Upper lobe of left lung (tissue), 6 donors: ENCODE results near the gene B3GNT8. TPM values are rescaled to one million over a fixed set of nuclear protein-coding genes. Genes with fewer than 3 reads are reported as not detected.
"Not testable (repeated sequence)": the region's sequence is repeated elsewhere in the genome, so short reads cannot be mapped to it uniquely, and the experiment has no call there.

Experiments used
- ATAC-seq, 2 donors: fragments of 200-7000 bp; cut with Tn5 transposase; one replicate each; pipeline ENCODE4 v1.9.1; 2022; ENCODE audit warnings: mild to moderate bottlenecking in 2 of 2, moderate library complexity in 2 of 2; ENCODE audit not compliant: low FRiP score in 2 of 2
- DNase-seq, 2 donors: peaks; one replicate each; pipeline ENCODE4 v3.0.0-alpha.2; 2019 to 2020
- H3K27ac ChIP-seq, 4 donors: fragments of 200-600 bp; sonication (generic); one replicate each; pipeline ENCODE4 v1.5.1; 2016 to 2019
- H3K27me3 ChIP-seq, 4 donors: fragments of 200-600 bp; sonication (generic); one replicate each; pipeline ENCODE4 v1.5.1; 2017 to 2019
- H3K36me3 ChIP-seq, 4 donors: fragments of 200-600 bp; sonication (generic); one replicate each; pipeline ENCODE4 v1.5.1; 2016 to 2019
- H3K4me1 ChIP-seq, 4 donors: fragments of 200-600 bp; sonication (generic); one replicate each; pipeline ENCODE4 v1.5.1; 2018 to 2019
- H3K4me3 ChIP-seq, 4 donors: fragments of 200-600 bp; sonication (generic); one replicate each; pipeline ENCODE4 v1.5.1; 2017 to 2019; ENCODE audit warnings: mild to moderate bottlenecking in 2 of 4, moderate library complexity in 1 of 4
- H3K9me3 ChIP-seq, 4 donors: fragments of 200-600 bp; sonication (generic); one replicate each; pipeline ENCODE4 v1.5.1; 2018 to 2019
- CTCF ChIP-seq, 6 experiments: fragments of 450-650 bp in 4 of 6; fragments of 200-600 bp in 2 of 6; sonication (generic) in 2 of 6; IDR thresholded peaks; one replicate each; pipeline ENCODE4 v1.5.1; 2016 to 2019; ENCODE audit warnings: antibody characterized with exemption in 6 of 6
- EP300 ChIP-seq, 4 donors: sonication (generic); formaldehyde crosslinking; IDR thresholded peaks; one replicate each; pipeline ENCODE4 v1.5.1; 2017; ENCODE audit warnings: antibody characterized with exemption in 4 of 4, control low read depth in 2 of 4
- POLR2A ChIP-seq, 4 donors: fragments of 450-650 bp; IDR thresholded peaks; one replicate each; pipeline ENCODE4 v1.5.1; 2016 to 2017; ENCODE audit warnings: antibody characterized with exemption in 4 of 4, mild to moderate bottlenecking in 2 of 4
- POLR2AphosphoS5 ChIP-seq, 2 donors: sonication (generic); formaldehyde crosslinking; IDR thresholded peaks; one replicate each; pipeline ENCODE4 v1.5.1; 2017; ENCODE audit warnings: antibody characterized with exemption in 2 of 2
- WGBS, 2 donors: methylation state at CpG; one replicate each; pipeline ENCODE4 v1.1.5; 2017 to 2018; 5-methylcytosine and 5-hydroxymethylcytosine counted together
- total RNA-seq, 6 donors: library from RNA; depleted of rRNA in 4 of 6; stranded (reverse); fragments of >200 nt in 4 of 6; gene quantifications; one replicate each; pipeline versions ENCODE4 v1.1.0 to v1.2.1, GENCODE V29; 2016 to 2021
- donor health status: DM: no; HTN: no; CAD: no; lungs with moderate emphysema.
- donor health status: DM: no; HTN: yes; CAD: no; lungs with severe emphysema.

B3GNT8 gene
- total RNA-seq, result 10 to 100 TPM; 10.0 to 39.1 (median 23.4) TPM

GRCh38 chr19:41426952-41427646 lies at the start of gene B3GNT8:
TSS of gene B3GNT8 (minus strand) at chr19:41427374. CDS start at chr19:41426778, 596 bp downstream.
- Histone ChIP-seq H3K4me1 (peaks cover 36 to 79% (median 50%) of the 10 kb centered on the region in 4 donors), H3K4me3 (peak within 1 kb of the TSS; percentile 36 to 71 (median 51)), H3K36me3 (peaks cover 10 to 55% (median 31%) of the 10 kb centered on the region in 4 donors), H3K27me3 (no peaks in the 10 kb centered on the region), H3K9me3 (no peaks in the 10 kb centered on the region), H3K27ac (peak within 1 kb of the TSS; percentile 68 to 95 (median 86))
- TF ChIP-seq POLR2A (IDR thresholded peaks at IDR 0.05), result peak in 3 of 4 donors; percentile 58 to 96 (median 66)
- no peak for TF ChIP-seq EP300 (IDR thresholded peaks at IDR 0.05)
- TF ChIP-seq POLR2AphosphoS5 (IDR thresholded peaks at IDR 0.05), result peak; percentile 53 to 95
- 8 to 19% methylated on average over 9 to 12 of the region's 19 CpGs for WGBS, 2 donors
- DNase-seq, result peak; percentile 94
- ATAC-seq, result peak; percentile 93 to 95

- peaks cover 0 to 10% (median 2%) of the 10 kb centered on the region in 4 donors for H3K4me1 ChIP-seq
- H3K9me3 ChIP-seq, result no peaks in the 10 kb centered on the region
- H3K27me3 ChIP-seq, result no peaks in the 10 kb centered on the region
- no peak for DNase-seq
- no peaks in the 10 kb centered on the region for H3K36me3 ChIP-seq
- ATAC-seq, result no peak
- no peak overlapping the region for H3K4me3 ChIP-seq
- no peak for TF ChIP-seq CTCF (IDR thresholded peaks at IDR 0.05)
- no peak for TF ChIP-seq EP300 (IDR thresholded peaks at IDR 0.05)
- H3K27ac ChIP-seq, result peak overlapping the region in 1 of 4 donors; percentile 83
Measured at GRCh38 chr19:41476583-41476982, 49.4 kb upstream of the B3GNT8 start.

- not testable (repeated sequence) for H3K27ac ChIP-seq, H3K36me3 ChIP-seq, H3K4me3 ChIP-seq, DNase-seq, H3K27me3 ChIP-seq, H3K9me3 ChIP-seq, ATAC-seq
- peaks cover 0 to 12% (median 6%) of the 10 kb centered on the region in 4 donors for H3K4me1 ChIP-seq
- WGBS, 2 donors, result 67 to 77% methylated on average over 20 to 22 of the region's 22 CpGs
Measured at GRCh38 chr19:41463257-41464256, 36.4 kb upstream of the B3GNT8 start.

- Histone ChIP-seq H3K36me3 (no peaks in the 10 kb centered on the region), H3K4me1 (peaks cover 0 to 12% (median 9%) of the 10 kb centered on the region in 4 donors), H3K27ac (peak overlapping the region in 1 of 4 donors; percentile 34), H3K27me3 (no peaks in the 10 kb centered on the region), H3K9me3 (no peaks in the 10 kb centered on the region), H3K4me3 (no peak overlapping the region)
- DNase-seq (no peak), ATAC-seq (no peak)
- no peak for TF ChIP-seq POLR2AphosphoS5 (IDR thresholded peaks at IDR 0.05)
- no peak for TF ChIP-seq POLR2A (IDR thresholded peaks at IDR 0.05)
- no peak for TF ChIP-seq EP300 (IDR thresholded peaks at IDR 0.05)
- no peak for TF ChIP-seq CTCF (IDR thresholded peaks at IDR 0.05)
- WGBS, 2 donors, result 61 to 64% methylated on average over 6 of the region's 6 CpGs
Measured at GRCh38 chr19:41462497-41462896, 35.3 kb upstream of the B3GNT8 start.

- TF ChIP-seq CTCF (IDR thresholded peaks at IDR 0.05), result no peak
- TF ChIP-seq EP300 (IDR thresholded peaks at IDR 0.05), result no peak
- no peak for TF ChIP-seq POLR2A (IDR thresholded peaks at IDR 0.05)
- no peak for TF ChIP-seq POLR2AphosphoS5 (IDR thresholded peaks at IDR 0.05)
- no peaks in the 10 kb centered on the region for H3K27me3 ChIP-seq
- H3K9me3 ChIP-seq, result no peaks in the 10 kb centered on the region
- ATAC-seq, result no peak
- no peaks in the 10 kb centered on the region for H3K36me3 ChIP-seq
- no peak overlapping the region for H3K4me3 ChIP-seq
- peak overlapping the region in 3 of 4 donors; percentile 29 to 75 (median 55) for H3K27ac ChIP-seq
- peaks cover 11 to 22% (median 16%) of the 10 kb centered on the region in 4 donors for H3K4me1 ChIP-seq
- no peak for DNase-seq
- 43 to 47% methylated on average over 1 of the region's 1 CpG for WGBS, 2 donors
Measured at GRCh38 chr19:41457241-41457640, 30.1 kb upstream of the B3GNT8 start.
